GM10266 (cell line): ENCODE data around the gene GRIN2A.

Source experiments
- DNase-seq: peaks from one replicate; pipeline ENCODE4 v3.0.0; 2012; ENCODE audit errors: extremely low spot score
- CTCF ChIP-seq: IDR thresholded peaks from 2 replicates; pipeline ENCODE4 v1.5.1; 2012; ENCODE audit warnings: mild to moderate bottlenecking, low read depth; ENCODE audit not compliant: control insufficient read depth, insufficient read depth; ENCODE audit errors: missing control alignments

GRIN2A gene

GRCh38 chr16:9807302-9807701 lies 374.9 kb downstream of the GRIN2A start:
- no peak for TF ChIP-seq CTCF
- DNase-seq, result no peak

GRCh38 chr16:9805109-9805508 lies 377.1 kb downstream of the GRIN2A start:
- no peak for DNase-seq

GRCh38 chr16:9802160-9802559 lies 380.1 kb downstream of the GRIN2A start:
- no peak for DNase-seq
- TF ChIP-seq CTCF, result no peak

More at GRCh38 chr16:9805109-9805508, 377.1 kb downstream of the GRIN2A start:
- TF ChIP-seq CTCF, result no peak

GRCh38 chr16:9801651-9802050 lies 380.6 kb downstream of the GRIN2A start:
- DNase-seq, result no peak
- no peak for TF ChIP-seq CTCF

GRCh38 chr16:9800186-9800738 lies 382.0 kb downstream of the GRIN2A start:
- no peak for DNase-seq
- TF ChIP-seq CTCF, result no peak

- no peak for DNase-seq
- TF ChIP-seq CTCF, result no peak
Observed at GRCh38 chr16:9798952-9799580, 383.2 kb downstream of the GRIN2A start.

GRCh38 chr16:9798474-9798873 lies 383.8 kb downstream of the GRIN2A start:
- no peak for DNase-seq
- no peak for TF ChIP-seq CTCF
